Erythroblast (primary cell): ENCODE data around the gene TSPAN8.

ENCODE experiments used
- GATA1 ChIP-seq: IDR thresholded peaks from 2 replicates; pipeline ENCODE4 v1.6.1; 2011; ENCODE audit warnings: low read depth, mild to moderate bottlenecking, control low read depth, low read length, moderate library complexity
- POLR2A ChIP-seq: IDR thresholded peaks from 2 replicates; pipeline ENCODE4 v1.6.1; 2011; ENCODE audit warnings: mild to moderate bottlenecking, low read length

- TF ChIP-seq POLR2A (no peak), GATA1 (no peak)
These were observed 31.9 kb downstream of the TSPAN8 start for GRCh38 chr12:71125949-71126348.
